Gastrocnemius medialis (tissue), 4 donors: Measurements from ENCODE around the gene PLCL2. TPM values are rescaled to one million over a fixed set of nuclear protein-coding genes. Genes with fewer than 3 reads are reported as not detected.

ENCODE experiments used
- ATAC-seq, 2 donors: fragments of 150-250 bp; one replicate each; pipeline ENCODE4 v1.9.1; 2016
- DNase-seq, 2 donors: peaks; one replicate each; pipeline ENCODE4 v3.0.0-alpha.2; 2019
- H3K27ac ChIP-seq, 4 donors: fragments of 200-600 bp; sonication (generic); 1 replicate in 1 of 4; 2 replicates in 3 of 4; pipeline ENCODE4 v1.5.1; 2016 to 2018; ENCODE audit warnings: mild to moderate bottlenecking in 2 of 4, moderate library complexity in 1 of 4
- H3K27me3 ChIP-seq, 3 donors: fragments of 200-600 bp; sonication (generic) in 2 of 3; 1 replicate in 1 of 3; 2 replicates in 2 of 3; pipeline versions ENCODE4 v1.5.1 to v1.6.0; 2016 to 2019; ENCODE audit warnings: mild to moderate bottlenecking in 1 of 3, moderate library complexity in 1 of 3
- H3K36me3 ChIP-seq, 2 donors: fragments of 200-600 bp; sonication (generic) in 1 of 2; one replicate each; pipeline ENCODE4 v1.5.1; 2017 to 2018
- H3K4me1 ChIP-seq, 2 donors: fragments of 200-600 bp; sonication (generic) in 1 of 2; one replicate each; pipeline ENCODE4 v1.5.1; 2016 to 2017; ENCODE audit warnings: mild to moderate bottlenecking in 2 of 2
- H3K4me3 ChIP-seq, 4 donors: fragments of 200-600 bp; sonication (generic) in 3 of 4; 1 replicate in 1 of 4; 2 replicates in 3 of 4; pipeline ENCODE4 v1.5.1; 2016 to 2019; ENCODE audit warnings: mild to moderate bottlenecking in 2 of 4
- H3K9me3 ChIP-seq, 3 donors: fragments of 200-600 bp; sonication (generic) in 2 of 3; 1 replicate in 1 of 3; 2 replicates in 2 of 3; pipeline ENCODE4 v1.5.1; 2016 to 2019
- POLR2A ChIP-seq, 2 donors: fragments of 450-650 bp; IDR thresholded peaks; one replicate each; pipeline ENCODE4 v1.6.1; 2017; ENCODE audit warnings: antibody characterized with exemption in 2 of 2, mild to moderate bottlenecking in 2 of 2, moderate library complexity in 2 of 2
- in situ Hi-C, 4 donors: fragments of 200-750 bp; cut with MboI; loops; one replicate each; pipeline versions ENCODE4 v1.15.0 to v1.8.0; 2017; ENCODE audit warnings: low sequenced_read_pairs in 4 of 4
- intact Hi-C: fragments of 100-400 bp; cut with DNase I; formaldehyde crosslinking; loops from one replicate; pipeline ENCODE4 v1.15.1; 2023; ENCODE audit warnings: low total_unique reads
- total RNA-seq, 4 donors: library from RNA; depleted of rRNA; stranded (reverse); fragments of >200 nt; gene quantifications; one replicate each; pipeline versions ENCODE4 v1.1.0 to v1.2.3, GENCODE V29; 2016
- TF ChIP-seq, protein P1 (sequence below), 5 experiments: fragments of 450-650 bp in 3 of 5; fragments of 200-600 bp in 2 of 5; sonication (generic) in 2 of 5; IDR thresholded peaks in 4 of 5; conservative IDR thresholded peaks in 1 of 5; 1 replicate in 4 of 5; 2 replicates in 1 of 5; pipeline ENCODE4 v1.5.1; 2016 to 2019; ENCODE audit warnings: antibody characterized with exemption in 5 of 5, mild to moderate bottlenecking in 3 of 5, moderate library complexity in 3 of 5

Gene PLCL2
- total RNA-seq, 4 donors from 2014 or later, result 23.9 to 37.2 (median 32.7) TPM

- in situ Hi-C loops (loop anchor here in 3 of 4 donors (25.0 kb wide), 2 partner anchors 364 to 436 kb away; partner anchors contain the start of gene DAZL (in 2 of the 3)), intact Hi-C loops (no loop called here)
- ATAC-seq, result no peak
Observed at GRCh38 chr3:17047894-17048293, 163.1 kb downstream of the PLCL2 start.

GRCh38 chr3:17050071-17050470 lies 165.3 kb downstream of the PLCL2 start:
- in situ Hi-C loops, result no loop called here
- no peak for DNase-seq
- H3K4me3 ChIP-seq, result no peak overlapping the region
- no peaks in the 10 kb centered on the region for H3K27me3 ChIP-seq
- no peaks in the 10 kb centered on the region for H3K9me3 ChIP-seq
- no peak for ATAC-seq
- no peak for TF ChIP-seq POLR2A (IDR thresholded peaks at IDR 0.05)
- TF ChIP-seq, protein P1, sequence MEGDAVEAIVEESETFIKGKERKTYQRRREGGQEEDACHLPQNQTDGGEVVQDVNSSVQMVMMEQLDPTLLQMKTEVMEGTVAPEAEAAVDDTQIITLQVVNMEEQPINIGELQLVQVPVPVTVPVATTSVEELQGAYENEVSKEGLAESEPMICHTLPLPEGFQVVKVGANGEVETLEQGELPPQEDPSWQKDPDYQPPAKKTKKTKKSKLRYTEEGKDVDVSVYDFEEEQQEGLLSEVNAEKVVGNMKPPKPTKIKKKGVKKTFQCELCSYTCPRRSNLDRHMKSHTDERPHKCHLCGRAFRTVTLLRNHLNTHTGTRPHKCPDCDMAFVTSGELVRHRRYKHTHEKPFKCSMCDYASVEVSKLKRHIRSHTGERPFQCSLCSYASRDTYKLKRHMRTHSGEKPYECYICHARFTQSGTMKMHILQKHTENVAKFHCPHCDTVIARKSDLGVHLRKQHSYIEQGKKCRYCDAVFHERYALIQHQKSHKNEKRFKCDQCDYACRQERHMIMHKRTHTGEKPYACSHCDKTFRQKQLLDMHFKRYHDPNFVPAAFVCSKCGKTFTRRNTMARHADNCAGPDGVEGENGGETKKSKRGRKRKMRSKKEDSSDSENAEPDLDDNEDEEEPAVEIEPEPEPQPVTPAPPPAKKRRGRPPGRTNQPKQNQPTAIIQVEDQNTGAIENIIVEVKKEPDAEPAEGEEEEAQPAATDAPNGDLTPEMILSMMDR (IDR thresholded peaks at IDR 0.05 in 4 of 5, conservative IDR thresholded peaks at IDR 0.05 in 1 of 5), result no peak
- no peak overlapping the region for H3K27ac ChIP-seq
- H3K36me3 ChIP-seq, result no peaks in the 10 kb centered on the region
- peaks cover 7 to 26% of the 10 kb centered on the region in 2 donors for H3K4me1 ChIP-seq
- intact Hi-C loops, result no loop called here

More at GRCh38 chr3:17047894-17048293, 163.1 kb downstream of the PLCL2 start:
- H3K27ac ChIP-seq, result no peak overlapping the region
- no peak for DNase-seq
- peaks cover 0 to 23% of the 10 kb centered on the region in 2 donors for H3K4me1 ChIP-seq
- H3K36me3 ChIP-seq, result peaks cover 0 to 6% of the 10 kb centered on the region in 2 donors
- no peaks in the 10 kb centered on the region for H3K9me3 ChIP-seq
- no peak for TF ChIP-seq POLR2A (IDR thresholded peaks at IDR 0.05)
- TF ChIP-seq, protein P1 (IDR thresholded peaks at IDR 0.05 in 4 of 5, conservative IDR thresholded peaks at IDR 0.05 in 1 of 5), result no peak
- no peaks in the 10 kb centered on the region for H3K27me3 ChIP-seq
- no peak overlapping the region for H3K4me3 ChIP-seq

DNA sequence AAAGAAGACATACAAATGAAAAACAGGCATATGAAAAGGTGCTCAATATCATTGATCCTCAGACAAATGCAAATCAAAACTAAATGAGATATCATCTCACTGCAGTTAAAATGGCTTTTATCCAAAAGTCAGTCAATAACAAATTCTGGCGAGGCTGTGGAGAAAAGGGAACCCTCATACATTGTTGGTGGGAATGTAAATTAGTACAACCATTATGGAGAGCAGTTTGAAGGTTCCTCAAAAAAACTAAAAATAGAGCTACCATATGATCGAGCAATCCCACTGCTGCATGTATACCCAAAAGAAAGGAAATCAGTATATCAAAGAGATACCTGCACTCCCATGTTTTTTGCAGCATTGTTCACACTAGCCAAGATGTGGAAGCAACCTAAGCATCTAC lies 165.8 kb downstream of the PLCL2 start:
- no peak overlapping the region for H3K27ac ChIP-seq
- H3K27me3 ChIP-seq, result no peaks in the 10 kb centered on the region
- H3K36me3 ChIP-seq, result no peaks in the 10 kb centered on the region
- ATAC-seq (no peak), DNase-seq (no peak)
- peaks cover 12 to 31% of the 10 kb centered on the region in 2 donors for H3K4me1 ChIP-seq
- no peaks in the 10 kb centered on the region for H3K9me3 ChIP-seq
- no peak overlapping the region for H3K4me3 ChIP-seq
- intact Hi-C loops, result no loop called here
- in situ Hi-C loops, result no loop called here
- TF ChIP-seq, protein P1 (IDR thresholded peaks at IDR 0.05 in 4 of 5, conservative IDR thresholded peaks at IDR 0.05 in 1 of 5), result no peak
- no peak for TF ChIP-seq POLR2A (IDR thresholded peaks at IDR 0.05)

- Histone ChIP-seq H3K4me1 (peaks cover 19 to 31% of the 10 kb centered on the region in 2 donors), H3K36me3 (no peaks in the 10 kb centered on the region), H3K9me3 (no peaks in the 10 kb centered on the region), H3K4me3 (no peak overlapping the region), H3K27ac (no peak overlapping the region), H3K27me3 (no peaks in the 10 kb centered on the region)
- DNase-seq (no peak), ATAC-seq (no peak)
- intact Hi-C loops (no loop called here), in situ Hi-C loops (no loop called here)
- TF ChIP-seq, protein P1 (IDR thresholded peaks at IDR 0.05 in 4 of 5, conservative IDR thresholded peaks at IDR 0.05 in 1 of 5), result no peak
- TF ChIP-seq POLR2A (IDR thresholded peaks at IDR 0.05), result no peak
Observed at GRCh38 chr3:17052363-17052762, 167.6 kb downstream of the PLCL2 start.
